GM12875 (cell line): ENCODE results near the gene ANKFN1.

Source experiments
- H3K4me3 ChIP-seq: one replicate; pipeline ENCODE4 v1.5.1; 2011; ENCODE audit warnings: low read depth, low read length, control low read depth
- TF ChIP-seq, protein P1 (sequence below): IDR thresholded peaks from 2 replicates; pipeline ENCODE4 v1.5.1; 2011; ENCODE audit warnings: low read depth, mild to moderate bottlenecking, control low read depth, inconsistent platforms, low read length, moderate library complexity, borderline replicate concordance; ENCODE audit not compliant: insufficient read depth

The ANKFN1 gene

DNA sequence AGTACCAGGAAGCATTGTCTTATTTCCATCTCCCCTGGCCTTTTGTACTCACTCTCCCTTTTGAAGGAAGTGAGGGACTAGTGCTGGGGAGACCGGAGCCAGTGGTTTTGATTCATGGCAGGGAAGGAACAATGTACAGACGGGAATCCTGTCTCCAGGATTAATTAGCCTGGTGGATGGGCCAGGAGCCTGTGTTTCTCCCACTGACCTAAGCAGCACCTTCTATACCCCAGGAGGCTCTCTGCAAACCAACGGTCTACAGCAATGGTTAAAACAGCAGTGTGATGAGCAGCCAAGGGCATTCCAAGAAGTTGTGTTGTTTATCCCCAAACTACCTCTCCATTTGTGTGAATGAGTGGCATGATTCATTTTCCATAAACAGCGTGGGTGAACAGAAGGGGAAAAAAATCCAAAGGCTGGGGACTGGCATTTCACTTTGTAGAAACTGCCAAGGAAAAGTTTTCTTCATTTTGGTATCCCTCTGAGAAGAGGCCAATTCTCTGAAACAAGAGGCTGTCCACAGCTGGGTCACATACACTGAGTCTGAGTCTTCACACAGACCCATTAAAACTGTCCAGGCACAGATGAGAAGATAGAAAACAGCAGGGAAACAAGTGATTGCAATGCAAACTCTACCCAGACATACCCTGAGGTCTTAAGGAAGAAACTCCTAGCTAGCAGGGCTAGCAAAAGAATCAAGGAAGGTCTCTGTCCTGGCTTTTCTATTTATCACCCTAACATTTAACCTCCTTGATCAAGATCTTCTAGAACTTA is 18.1 kb downstream of the ANKFN1 start:
- TF ChIP-seq, protein P1, sequence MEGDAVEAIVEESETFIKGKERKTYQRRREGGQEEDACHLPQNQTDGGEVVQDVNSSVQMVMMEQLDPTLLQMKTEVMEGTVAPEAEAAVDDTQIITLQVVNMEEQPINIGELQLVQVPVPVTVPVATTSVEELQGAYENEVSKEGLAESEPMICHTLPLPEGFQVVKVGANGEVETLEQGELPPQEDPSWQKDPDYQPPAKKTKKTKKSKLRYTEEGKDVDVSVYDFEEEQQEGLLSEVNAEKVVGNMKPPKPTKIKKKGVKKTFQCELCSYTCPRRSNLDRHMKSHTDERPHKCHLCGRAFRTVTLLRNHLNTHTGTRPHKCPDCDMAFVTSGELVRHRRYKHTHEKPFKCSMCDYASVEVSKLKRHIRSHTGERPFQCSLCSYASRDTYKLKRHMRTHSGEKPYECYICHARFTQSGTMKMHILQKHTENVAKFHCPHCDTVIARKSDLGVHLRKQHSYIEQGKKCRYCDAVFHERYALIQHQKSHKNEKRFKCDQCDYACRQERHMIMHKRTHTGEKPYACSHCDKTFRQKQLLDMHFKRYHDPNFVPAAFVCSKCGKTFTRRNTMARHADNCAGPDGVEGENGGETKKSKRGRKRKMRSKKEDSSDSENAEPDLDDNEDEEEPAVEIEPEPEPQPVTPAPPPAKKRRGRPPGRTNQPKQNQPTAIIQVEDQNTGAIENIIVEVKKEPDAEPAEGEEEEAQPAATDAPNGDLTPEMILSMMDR = no peak
- H3K4me3 ChIP-seq = no peak overlapping the region

DNA sequence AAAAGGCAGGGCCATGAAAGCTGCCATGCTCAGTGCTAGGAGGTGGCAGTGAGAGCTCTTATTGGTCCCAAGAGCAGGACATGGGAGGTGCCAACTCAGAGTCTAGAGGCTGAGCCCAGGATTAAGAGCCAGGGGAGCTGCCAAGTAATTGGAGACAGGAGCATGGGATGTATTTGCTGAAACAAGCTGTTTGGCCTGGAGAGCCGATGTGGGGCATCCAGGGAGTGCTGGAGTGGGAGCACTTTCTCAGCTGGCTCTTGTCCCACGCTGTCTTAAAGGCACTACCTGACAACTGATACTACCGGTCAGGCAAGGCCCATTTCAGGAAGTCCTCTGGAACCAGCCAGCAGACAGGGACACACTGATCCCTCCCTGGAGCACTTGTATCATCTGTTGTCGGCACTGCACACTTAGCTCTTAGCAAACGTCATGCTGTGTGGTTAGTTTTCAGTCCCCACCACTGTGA is 19.3 kb downstream of the ANKFN1 start:
- no peak overlapping the region for H3K4me3 ChIP-seq
- TF ChIP-seq, protein P1 = no peak

DNA sequence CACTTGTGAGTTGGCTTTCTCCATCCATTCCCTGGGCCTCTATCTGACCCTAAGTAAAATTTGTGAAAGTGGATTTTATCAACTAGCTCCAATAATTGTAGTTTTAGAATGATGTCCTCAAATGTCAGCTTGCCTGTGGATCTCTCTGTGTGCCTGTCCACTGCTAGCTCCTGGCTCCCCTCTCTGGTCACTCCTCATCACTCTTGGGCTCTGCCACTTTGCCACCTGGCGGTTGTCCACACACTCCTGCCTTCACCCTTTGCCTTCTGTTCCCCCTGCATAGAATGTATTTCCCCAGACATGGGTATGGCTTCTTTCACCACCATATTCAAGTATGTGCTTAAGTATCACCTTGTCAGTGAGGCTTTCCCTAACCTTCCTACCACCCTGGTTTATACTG is 19.8 kb downstream of the ANKFN1 start:
- H3K4me3 ChIP-seq = no peak overlapping the region
- TF ChIP-seq, protein P1 = no peak

DNA sequence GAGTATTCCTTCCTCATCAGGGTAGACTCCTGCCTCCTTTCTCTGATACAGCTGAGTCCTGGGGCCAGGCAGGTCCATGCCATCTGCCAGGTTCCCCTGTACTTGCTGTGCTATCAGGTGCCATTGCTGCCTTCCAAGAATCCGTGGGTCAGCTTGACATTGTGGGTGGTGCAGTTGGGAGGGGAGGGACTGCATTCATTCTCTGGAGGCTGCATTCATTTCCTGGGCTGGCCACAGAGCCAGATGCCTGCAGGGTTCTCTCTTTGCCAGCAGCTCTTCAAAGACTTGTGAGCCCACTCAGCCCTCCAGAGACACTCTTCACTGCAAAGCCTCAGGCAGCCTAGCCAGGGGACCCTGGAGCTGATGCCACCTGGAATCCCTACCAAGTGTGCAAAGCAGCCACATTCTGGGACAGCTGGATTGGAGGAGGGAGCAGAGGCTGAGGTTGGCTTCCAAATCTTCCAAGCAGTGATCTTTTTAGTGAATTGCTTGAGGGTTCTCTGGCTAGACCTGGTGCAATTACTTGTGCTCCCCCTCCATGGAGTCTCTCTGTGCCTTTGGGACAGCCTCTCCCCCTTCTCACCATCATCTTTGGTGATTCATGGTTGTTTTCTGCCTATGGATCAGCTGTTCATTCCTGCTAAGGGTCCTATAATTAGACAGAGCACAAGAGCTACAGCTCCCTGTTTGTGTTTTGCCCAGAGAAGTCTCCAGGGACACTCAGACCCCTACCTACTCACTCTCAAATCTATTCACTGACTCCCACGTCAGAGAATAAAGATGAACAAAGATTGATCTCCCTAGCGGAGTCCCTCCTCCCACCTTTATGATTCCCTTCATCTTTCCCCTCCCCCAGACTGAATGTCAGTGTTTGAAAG is 20.9 kb downstream of the ANKFN1 start:
- H3K4me3 ChIP-seq = no peak overlapping the region

DNA sequence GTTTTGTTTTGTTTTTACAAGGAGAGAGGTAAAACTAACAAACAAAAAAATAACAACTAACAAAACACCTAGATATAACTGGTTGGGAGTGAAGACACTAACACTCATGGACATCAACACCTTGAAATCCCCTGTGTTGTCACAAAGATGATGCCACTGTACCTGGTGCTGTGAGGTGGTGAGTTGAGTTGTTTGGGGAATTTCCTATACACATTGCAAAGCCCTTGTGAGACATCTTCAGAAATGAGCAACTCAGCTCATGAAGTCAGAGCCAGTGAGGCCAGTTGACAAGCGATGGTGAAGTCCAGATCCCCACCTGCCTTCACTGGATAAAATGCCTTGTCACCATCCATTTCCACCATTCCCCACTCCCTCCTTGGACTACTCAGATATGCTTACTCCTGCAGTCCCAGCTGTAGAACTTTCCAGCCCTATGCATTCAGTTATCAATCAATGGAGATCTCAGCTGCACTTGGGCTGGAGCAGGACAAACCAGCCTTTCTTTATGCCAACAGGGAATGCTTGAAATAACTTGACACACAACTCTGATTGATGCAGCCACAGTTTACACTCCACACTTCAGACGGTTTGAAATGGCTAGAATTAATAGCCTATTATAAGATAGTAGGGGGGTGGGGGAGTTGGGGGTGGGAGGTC is 22.2 kb downstream of the ANKFN1 start:
- TF ChIP-seq, protein P1 = no peak
- H3K4me3 ChIP-seq = no peak overlapping the region

More for the DNA sequence above, 20.9 kb downstream of the ANKFN1 start:
- TF ChIP-seq, protein P1 = no peak

DNA sequence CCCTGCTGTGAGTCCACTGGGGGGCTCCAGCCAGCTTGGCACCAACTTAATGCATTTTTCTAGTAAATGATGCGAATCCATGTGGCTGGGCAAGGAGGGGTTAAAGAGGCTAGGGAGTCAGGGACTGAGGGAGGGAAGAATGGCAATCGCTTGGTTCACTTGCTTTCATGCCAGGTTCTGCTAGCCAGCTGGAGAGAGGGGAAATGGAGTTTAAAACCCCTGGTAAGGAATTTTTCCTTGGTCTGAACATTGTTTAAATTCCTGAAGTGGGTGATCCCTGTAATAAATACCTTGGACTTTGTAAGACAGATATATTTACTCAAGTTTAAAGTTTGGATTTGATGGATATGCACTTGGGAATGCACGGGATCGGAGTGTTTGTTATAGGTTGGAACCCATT is 22.8 kb downstream of the ANKFN1 start:
- TF ChIP-seq, protein P1 = no peak
- no peak overlapping the region for H3K4me3 ChIP-seq
